Pancreas (tissue), 10 donors: ENCODE data around the gene MAP6D1. TPM values are rescaled to one million over a fixed set of nuclear protein-coding genes. Genes with fewer than 3 reads are reported as not detected.

Experiments used
- ATAC-seq, 4 donors: fragments of 200-7000 bp; cut with Tn5 transposase; one replicate each; pipeline versions ENCODE4 v1.8.0 to v1.9.1; 2020; ENCODE audit warnings: mild to moderate bottlenecking in 4 of 4, moderate library complexity in 4 of 4
- DNase-seq, 6 donors: peaks; one replicate each; pipeline ENCODE4 v3.0.0-alpha.2; 2020
- FAIRE-seq: peaks from 2 replicates; lab custom pipeline; 2012; peaks lifted over from hg19 to GRCh38; lab: Jason Lieb, UNC
- H3K27ac ChIP-seq, 4 donors: fragments of 200-600 bp; sonication (generic); 1 replicate in 3 of 4; 2 replicates in 1 of 4; pipeline versions ENCODE4 v1.5.0 to v1.8.0; 2020
- H3K27me3 ChIP-seq, 4 donors: fragments of 200-600 bp; one replicate each; pipeline ENCODE4 v1.8.0; 2021
- H3K36me3 ChIP-seq, 3 donors: fragments of 200-600 bp; sonication (generic) in 1 of 3; one replicate each; pipeline versions ENCODE4 v1.5.0 to v1.8.0; 2020 to 2021
- H3K4me1 ChIP-seq, 3 donors: fragments of 200-600 bp; one replicate each; pipeline ENCODE4 v1.8.0; 2021
- H3K4me3 ChIP-seq, 4 donors: fragments of 200-600 bp; sonication (generic) in 2 of 4; one replicate each; pipeline versions ENCODE4 v1.5.0 to v1.8.0; 2020 to 2021
- H3K9me3 ChIP-seq, 4 donors: fragments of 200-600 bp; one replicate each; pipeline ENCODE4 v1.8.0; 2021
- CTCF ChIP-seq, 4 donors: fragments of 200-600 bp; sonication (generic) in 3 of 4; IDR thresholded peaks; one replicate each; pipeline versions ENCODE4 v1.5.0 to v1.8.0; 2021; ENCODE audit warnings: antibody characterized with exemption in 4 of 4
- WGBS, 2 donors: extraction: QIAGEN DNeasy Blood & Tissue Kit; methylation state at CpG; one replicate each; pipeline ENCODE4 v1.1.7; 2013; 5-methylcytosine and 5-hydroxymethylcytosine counted together
- intact Hi-C, 3 donors: fragments of 100-400 bp; cut with DNase I; formaldehyde crosslinking; loops; one replicate each; pipeline versions ENCODE4 v1.11.1 to v1.14.2; 2022
- polyA plus RNA-seq, 2 donors: library from polyadenylated mRNA; stranded (reverse); fragments of 200-250 nt; gene quantifications; one replicate each; pipeline ENCODE4 v1.2.3, GENCODE V29; 2013
- total RNA-seq, 6 donors: library from RNA; stranded (reverse); fragmentation: NEBNext Ultra II Directional in 4 of 6; extraction: Animal tissue kit (Norgen Biotek cat#: 25700) in 4 of 6; gene quantifications; one replicate each; pipeline versions ENCODE4 v1.2.1 to v1.2.4, GENCODE V29; 2021 to 2023
- donor health status: healthy with polysubstance abuse.
- donor health status: DM: no; HTN: no; CAD: no; lungs with moderate emphysema.
- donor health status: DM: no; HTN: no; CAD: no.
- donor health status: control.
- donor health status: control.
- donor health status: Bipolar disorder and iron deficiency.
- donor health status: DM: yes; HTN: yes; CAD: no.
- donor health status: DM: no; HTN: no; CAD: no.
- donor health status: DM: no; HTN: no; CAD: no.
- donor health status: DM: yes; HTN: yes; CAD: no.

MAP6D1 gene
- total and polyA plus RNA-seq, 8 donors, result 1.4 to 6.3 (median 3.5) TPM

- intact Hi-C loops, result no loop called here
- DNase-seq, result no peak
- no peaks in the 10 kb centered on the region for H3K9me3 ChIP-seq
- TF ChIP-seq CTCF (IDR thresholded peaks at IDR 0.05), result no peak
- no peak for FAIRE-seq
- ATAC-seq, result no peak
- 95% methylated on average over 9 of the region's 9 CpGs for WGBS, 2 donors
- peaks cover 0 to 7% (median 0%) of the 10 kb centered on the region in 3 donors for H3K4me1 ChIP-seq
- no peaks in the 10 kb centered on the region for H3K27me3 ChIP-seq
- peaks cover 0 to 17% (median 0%) of the 10 kb centered on the region in 3 donors for H3K36me3 ChIP-seq
- no peak overlapping the region for H3K4me3 ChIP-seq
- no peak overlapping the region for H3K27ac ChIP-seq
These were observed 4.8 kb upstream of the MAP6D1 start for GRCh38 chr3:183830187-183830586.

- Histone ChIP-seq H3K9me3 (no peaks in the 10 kb centered on the region), H3K27me3 (no peaks in the 10 kb centered on the region), H3K4me3 (no peak overlapping the region), H3K36me3 (peaks cover 0 to 17% (median 0%) of the 10 kb centered on the region in 3 donors), H3K4me1 (peaks cover 0 to 7% (median 0%) of the 10 kb centered on the region in 3 donors), H3K27ac (no peak overlapping the region)
- WGBS, 2 donors, result 91 to 94% methylated on average over 9 of the region's 9 CpGs
- no peak for ATAC-seq
- DNase-seq, result no peak
- no peak for FAIRE-seq
- TF ChIP-seq CTCF (IDR thresholded peaks at IDR 0.05), result no peak
- intact Hi-C loops, result no loop called here
These were observed 4.1 kb upstream of the MAP6D1 start for GRCh38 chr3:183829466-183829865.

- intact Hi-C loops, result no loop called here
- TF ChIP-seq CTCF (IDR thresholded peaks at IDR 0.05), result no peak
- DNase-seq (no peak), FAIRE-seq (no peak), ATAC-seq (no peak)
- 95 to 97% methylated on average over 7 of the region's 7 CpGs for WGBS, 2 donors
- Histone ChIP-seq H3K36me3 (peaks cover 0 to 17% (median 0%) of the 10 kb centered on the region in 3 donors), H3K9me3 (no peaks in the 10 kb centered on the region), H3K4me3 (no peak overlapping the region), H3K27me3 (no peaks in the 10 kb centered on the region), H3K4me1 (peaks cover 0 to 7% (median 0%) of the 10 kb centered on the region in 3 donors), H3K27ac (no peak overlapping the region)
These were observed 3.1 kb upstream of the MAP6D1 start for GRCh38 chr3:183828538-183828870.

GRCh38 chr3:183827809-183828537 is 2.6 kb upstream of the MAP6D1 start:
- H3K27me3 ChIP-seq, result no peaks in the 10 kb centered on the region
- H3K4me3 ChIP-seq, result no peak overlapping the region
- DNase-seq, result no peak
- 59 to 65% methylated on average over 14 of the region's 14 CpGs for WGBS, 2 donors
- TF ChIP-seq CTCF (IDR thresholded peaks at IDR 0.05), result no peak
- intact Hi-C loops, result no loop called here
- H3K27ac ChIP-seq, result no peak overlapping the region
- ATAC-seq, result no peak
- H3K36me3 ChIP-seq, result peaks cover 0 to 17% (median 0%) of the 10 kb centered on the region in 3 donors
- H3K9me3 ChIP-seq, result no peaks in the 10 kb centered on the region
- peaks cover 0 to 7% (median 0%) of the 10 kb centered on the region in 3 donors for H3K4me1 ChIP-seq
- no peak for FAIRE-seq
